HEK293T (cell line): ENCODE results near the gene COL6A3.

Experiments
- BHLHE40 ChIP-seq: fragments of 450-650 bp; IDR thresholded peaks from 2 replicates; pipeline ENCODE4 v1.6.1; 2016; ENCODE audit warnings: mild to moderate bottlenecking, moderate library complexity, borderline replicate concordance
- CTBP1 ChIP-seq: fragments of 450-650 bp; IDR thresholded peaks from 2 replicates; pipeline ENCODE4 v1.6.1; 2016; ENCODE audit warnings: borderline replicate concordance
- ELF4 ChIP-seq: fragments of 450-650 bp; IDR thresholded peaks from 2 replicates; pipeline ENCODE4 v1.6.1; 2017; ENCODE audit warnings: antibody characterized with exemption
- FOXA1 ChIP-seq: fragments of 450-650 bp; IDR thresholded peaks from 2 replicates; pipeline ENCODE4 v1.6.1; 2016; ENCODE audit warnings: mild to moderate bottlenecking
- FOXK2 ChIP-seq: fragments of 450-650 bp; IDR thresholded peaks from 2 replicates; pipeline ENCODE4 v1.6.1; 2016; ENCODE audit warnings: mild to moderate bottlenecking
- FOXM1 ChIP-seq: fragments of 450-650 bp; IDR thresholded peaks from 2 replicates; pipeline ENCODE4 v1.6.1; 2017; ENCODE audit warnings: mild to moderate bottlenecking, borderline replicate concordance
- HDGF ChIP-seq: fragments of 450-650 bp; IDR thresholded peaks from 2 replicates; pipeline ENCODE4 v1.6.1; 2017; ENCODE audit warnings: antibody characterized with exemption, borderline replicate concordance
- LEF1 ChIP-seq: fragments of 450-650 bp; IDR thresholded peaks from 2 replicates; pipeline ENCODE4 v1.6.1; 2017; ENCODE audit warnings: mild to moderate bottlenecking, borderline replicate concordance
- NFRKB ChIP-seq: fragments of 450-650 bp; IDR thresholded peaks from 2 replicates; pipeline ENCODE4 v1.6.1; 2016; ENCODE audit warnings: mild to moderate bottlenecking, moderate library complexity
- PKNOX1 ChIP-seq: fragments of 450-650 bp; IDR thresholded peaks from 2 replicates; pipeline ENCODE4 v1.6.1; 2016
- SP1 ChIP-seq: fragments of 450-650 bp; IDR thresholded peaks from 2 replicates; pipeline ENCODE4 v1.6.1; 2017
- SUZ12 ChIP-seq: fragments of 450-650 bp; IDR thresholded peaks from 2 replicates; pipeline ENCODE4 v1.6.1; 2016; ENCODE audit warnings: mild to moderate bottlenecking
- TARDBP ChIP-seq: fragments of 450-650 bp; IDR thresholded peaks from 2 replicates; pipeline ENCODE4 v1.6.1; 2016

- no peak for TF ChIP-seq SP1
- TF ChIP-seq HDGF = no peak
- no peak for TF ChIP-seq TARDBP
- TF ChIP-seq NFRKB = no peak
- no peak for TF ChIP-seq ELF4
- TF ChIP-seq BHLHE40 = no peak
- TF ChIP-seq FOXM1 = no peak
- TF ChIP-seq FOXK2 = no peak
- no peak for TF ChIP-seq LEF1
- no peak for TF ChIP-seq FOXA1
- TF ChIP-seq SUZ12 = no peak
- TF ChIP-seq PKNOX1 = no peak
- no peak for TF ChIP-seq CTBP1
Observed at GRCh38 chr2:237314198-237314597, 99.8 kb downstream of the COL6A3 start.
